Choroid plexus epithelial cell (primary cell): Measurements from ENCODE around the gene EFCAB13.

Experiments used
- DNase-seq: peaks from one replicate; pipeline ENCODE4 v3.0.0-alpha.2; 2010; ENCODE audit warnings: low read depth
- H3K4me3 ChIP-seq: 2 replicates; pipeline ENCODE4 v1.5.1; 2011; ENCODE audit warnings: low read depth, mild to moderate bottlenecking, control low read depth, low read length, moderate library complexity
- TF ChIP-seq, protein P1 (sequence below): conservative IDR thresholded peaks from 2 replicates; pipeline ENCODE4 v1.5.1; 2011; ENCODE audit warnings: low read depth, mild to moderate bottlenecking, control low read depth, inconsistent platforms, low read length, moderate library complexity

Gene EFCAB13

DNA sequence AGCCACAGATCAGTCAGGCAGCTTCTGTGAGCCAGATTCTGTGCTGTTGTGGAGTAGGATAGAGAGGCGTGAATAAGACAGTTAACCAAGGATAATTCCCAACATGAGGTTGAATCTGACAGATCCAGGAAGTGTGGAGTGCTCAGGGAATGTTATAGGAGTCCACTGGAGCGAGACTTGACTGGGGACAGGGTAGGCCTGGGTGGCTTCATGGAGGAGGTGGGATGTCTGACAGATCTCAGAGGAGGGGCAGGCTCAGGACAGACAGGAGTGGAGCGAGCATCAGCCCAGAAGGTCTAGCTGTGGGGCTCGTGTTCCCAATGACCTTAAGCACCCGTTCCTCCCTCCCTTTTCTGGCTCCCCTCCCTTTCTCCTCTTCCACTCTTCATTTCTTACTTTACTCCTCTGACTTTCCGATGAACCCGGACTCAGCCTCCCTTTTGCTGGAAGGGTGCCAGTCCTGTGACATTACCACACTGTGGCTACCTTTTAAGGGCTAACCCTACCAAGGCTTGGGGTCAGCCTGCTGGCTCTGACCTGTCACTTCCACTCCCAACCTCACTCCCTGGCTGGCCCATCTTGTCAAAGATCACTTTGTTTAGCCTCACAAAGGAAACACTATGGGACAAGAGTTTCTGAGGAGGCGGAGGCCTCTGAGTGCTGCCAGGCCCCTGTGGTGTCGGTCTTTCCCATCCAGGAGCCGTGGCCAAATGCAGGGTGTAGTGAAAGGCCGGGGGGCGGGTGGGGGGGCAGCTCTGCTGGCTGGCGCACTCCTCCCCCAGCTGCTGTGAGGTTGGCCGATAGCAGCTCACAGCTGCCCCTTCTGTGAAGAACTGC lies 28.5 kb upstream of the EFCAB13 start:
- no peak overlapping the region for H3K4me3 ChIP-seq
- DNase-seq = no peak
- TF ChIP-seq, protein P1, sequence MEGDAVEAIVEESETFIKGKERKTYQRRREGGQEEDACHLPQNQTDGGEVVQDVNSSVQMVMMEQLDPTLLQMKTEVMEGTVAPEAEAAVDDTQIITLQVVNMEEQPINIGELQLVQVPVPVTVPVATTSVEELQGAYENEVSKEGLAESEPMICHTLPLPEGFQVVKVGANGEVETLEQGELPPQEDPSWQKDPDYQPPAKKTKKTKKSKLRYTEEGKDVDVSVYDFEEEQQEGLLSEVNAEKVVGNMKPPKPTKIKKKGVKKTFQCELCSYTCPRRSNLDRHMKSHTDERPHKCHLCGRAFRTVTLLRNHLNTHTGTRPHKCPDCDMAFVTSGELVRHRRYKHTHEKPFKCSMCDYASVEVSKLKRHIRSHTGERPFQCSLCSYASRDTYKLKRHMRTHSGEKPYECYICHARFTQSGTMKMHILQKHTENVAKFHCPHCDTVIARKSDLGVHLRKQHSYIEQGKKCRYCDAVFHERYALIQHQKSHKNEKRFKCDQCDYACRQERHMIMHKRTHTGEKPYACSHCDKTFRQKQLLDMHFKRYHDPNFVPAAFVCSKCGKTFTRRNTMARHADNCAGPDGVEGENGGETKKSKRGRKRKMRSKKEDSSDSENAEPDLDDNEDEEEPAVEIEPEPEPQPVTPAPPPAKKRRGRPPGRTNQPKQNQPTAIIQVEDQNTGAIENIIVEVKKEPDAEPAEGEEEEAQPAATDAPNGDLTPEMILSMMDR = no peak

DNA sequence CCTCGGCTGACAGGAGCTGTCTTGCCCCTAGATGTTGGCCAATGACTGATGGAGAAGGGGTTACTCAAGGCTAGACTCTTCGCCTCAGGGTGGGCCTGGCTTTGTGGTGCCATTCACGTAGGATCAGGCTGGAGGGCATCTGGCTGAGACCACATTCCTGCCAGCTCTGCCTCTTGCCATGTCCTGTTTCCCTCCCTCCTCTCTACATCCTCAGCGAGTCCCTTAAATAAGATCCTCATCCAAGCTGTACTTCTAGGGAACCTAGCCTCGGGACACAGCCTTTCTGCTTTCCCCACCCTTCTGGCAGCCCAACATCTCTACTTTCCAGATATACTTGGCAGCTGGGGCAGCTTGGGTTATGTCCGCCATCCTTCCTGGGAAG lies 27.9 kb upstream of the EFCAB13 start:
- DNase-seq = no peak
- TF ChIP-seq, protein P1 = no peak
- H3K4me3 ChIP-seq = no peak overlapping the region

DNA sequence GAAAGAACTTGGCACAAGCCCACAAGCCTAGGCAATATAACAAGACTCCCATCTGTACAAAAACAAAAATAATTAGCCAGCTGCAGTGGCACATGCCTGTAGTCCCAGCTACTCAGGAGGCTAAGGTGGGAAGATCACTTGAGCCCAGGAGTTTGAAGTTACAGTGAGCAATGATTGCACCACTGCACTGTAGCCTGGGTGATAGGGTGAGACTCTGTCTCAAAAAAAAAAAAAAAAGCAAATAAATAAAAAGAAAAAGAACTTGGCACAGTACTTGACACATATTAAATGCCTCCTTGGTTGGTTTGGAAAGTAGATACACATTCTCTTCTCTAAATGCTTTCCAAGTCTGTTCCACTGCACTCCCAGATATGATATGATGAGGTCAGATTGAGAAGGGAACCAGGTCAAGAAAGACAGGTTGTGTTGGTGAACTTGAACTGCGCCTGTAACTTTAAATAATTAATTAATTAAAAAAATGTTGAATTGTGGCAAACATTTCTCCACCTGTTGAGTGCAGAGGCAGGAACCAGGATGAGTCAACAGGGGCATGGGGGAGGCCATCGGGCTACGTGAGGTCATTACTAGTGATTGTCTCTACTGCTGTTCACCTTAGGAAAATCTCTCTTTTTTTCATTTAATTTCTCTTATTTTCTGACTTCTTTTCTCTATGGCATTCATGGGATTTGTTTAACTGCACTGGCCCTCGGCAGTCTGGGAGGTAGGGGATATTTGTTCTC lies 25.9 kb upstream of the EFCAB13 start:
- DNase-seq = peak; percentile 47
- TF ChIP-seq, protein P1 = no peak
- H3K4me3 ChIP-seq = no peak overlapping the region

DNA sequence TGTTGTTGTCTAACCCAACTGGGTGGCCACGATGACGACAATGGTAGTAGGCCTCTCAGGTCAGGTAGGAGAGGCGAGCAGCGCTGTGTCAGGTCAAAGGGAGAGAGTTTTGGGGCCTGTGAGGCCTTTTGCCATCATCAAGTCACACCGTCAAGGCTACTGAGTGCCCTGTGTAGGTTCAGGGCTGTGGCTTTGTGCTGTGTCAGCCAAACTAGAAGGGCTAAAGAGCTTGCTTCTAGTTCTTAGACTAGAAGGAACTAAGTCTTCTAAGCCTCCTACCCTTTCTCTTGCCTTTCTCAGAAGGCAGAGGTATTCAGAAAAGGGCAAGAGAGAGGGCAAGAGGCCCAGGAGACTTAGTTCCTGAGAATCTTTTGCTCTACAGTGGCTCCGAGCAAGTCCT lies 25.0 kb upstream of the EFCAB13 start:
- TF ChIP-seq, protein P1 = no peak
- no peak overlapping the region for H3K4me3 ChIP-seq
- DNase-seq = no peak

DNA sequence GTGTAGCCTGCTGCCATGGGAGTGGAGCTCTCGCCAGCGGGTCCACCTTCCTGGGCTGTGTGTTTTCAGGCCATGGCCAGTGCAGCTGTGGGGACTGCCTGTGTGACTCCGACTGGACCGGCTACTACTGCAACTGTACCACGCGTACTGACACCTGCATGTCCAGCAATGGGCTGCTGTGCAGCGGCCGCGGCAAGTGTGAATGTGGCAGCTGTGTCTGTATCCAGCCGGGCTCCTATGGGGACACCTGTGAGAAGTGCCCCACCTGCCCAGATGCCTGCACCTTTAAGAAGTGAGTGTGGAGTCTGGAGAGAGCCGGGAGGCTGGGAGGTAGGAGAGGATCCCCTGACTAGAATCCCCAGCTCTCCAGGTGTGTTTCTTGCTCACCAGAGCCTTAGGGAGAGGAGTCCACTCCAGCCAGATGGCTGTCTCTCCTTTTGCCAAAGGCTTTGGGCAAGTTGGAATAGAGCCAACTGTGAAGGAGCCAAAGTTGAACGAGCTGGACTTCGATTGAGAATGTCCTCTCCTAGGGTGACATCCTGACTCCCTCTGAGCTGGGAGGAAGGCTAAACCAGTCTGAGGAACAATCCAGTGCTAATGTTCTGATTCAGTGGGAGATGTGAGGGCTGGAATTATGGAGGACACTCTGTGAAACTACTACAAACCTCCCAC lies 24.4 kb upstream of the EFCAB13 start:
- no peak for DNase-seq
- TF ChIP-seq, protein P1 = no peak
- H3K4me3 ChIP-seq = no peak overlapping the region

DNA sequence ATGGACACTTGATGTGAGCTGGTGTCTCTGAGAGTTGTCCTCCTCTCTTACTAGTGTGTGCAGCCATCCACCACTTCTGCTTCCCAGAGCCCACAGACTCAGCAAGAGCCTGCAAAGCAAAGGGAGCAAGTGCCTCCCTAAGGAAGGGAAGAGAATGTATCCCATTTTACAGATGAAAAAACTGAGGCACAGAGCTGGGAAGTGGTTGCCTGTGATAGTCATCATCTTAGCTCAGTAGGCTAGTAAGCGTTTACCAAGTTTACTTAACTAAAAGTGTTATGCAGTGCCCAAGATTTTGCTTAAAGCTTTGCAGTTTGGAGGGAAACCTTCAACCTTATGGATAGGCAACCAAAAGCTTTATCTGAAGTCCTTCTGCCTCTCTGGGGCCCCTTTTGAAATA lies 23.0 kb upstream of the EFCAB13 start:
- DNase-seq = no peak
- TF ChIP-seq, protein P1 = no peak
- no peak overlapping the region for H3K4me3 ChIP-seq
